GM12878 (cell line): ENCODE data around the gene CLN3. TPM values are rescaled to one million over a fixed set of nuclear protein-coding genes. Genes with fewer than 3 reads are reported as not detected.

ENCODE experiments used
- ATAC-seq: fragments of 200-7000 bp; cut with Tn5 transposase; 3 replicates; pipeline ENCODE4 v1.9.1; 2020; ENCODE audit warnings: mild to moderate bottlenecking, moderate library complexity
- BruUV-seq: library from RNA; stranded (reverse); fragments of 400-500 nt; replicated peaks from 2 replicates; lab custom pipeline; 2021; lab: Mats Ljungman, UMichigan
- CTCF ChIA-PET: fragments of 300-600 bp; sonication (Branson Sonifier 250); formaldehyde crosslinking; extraction: SDS; loops from one replicate; lab custom pipeline; 2021; ENCODE audit warnings: inconsistent platforms; lab: Yijun Ruan, JAX
- POLR2A ChIA-PET: fragments of 350-600 bp; formaldehyde crosslinking; extraction: SDS; loops from one replicate; lab custom pipeline; 2021; ENCODE audit warnings: inconsistent platforms; lab: Charles Lee
- RAD21 ChIA-PET: fragments of 300-600 bp; sonication (Branson Sonifier 250); formaldehyde crosslinking; loops from one replicate; lab custom pipeline; 2023; ENCODE audit warnings: antibody characterized with exemption; ENCODE audit not compliant: unreplicated experiment; lab: Charles Lee
- SMC1A ChIA-PET: fragments of 300-600 bp; sonication (Branson Sonifier 250); formaldehyde crosslinking; loops from one replicate; lab custom pipeline; 2023; ENCODE audit not compliant: unreplicated experiment, uncharacterized antibody; lab: Charles Lee
- DNase-seq: peaks from one replicate; pipeline ENCODE4 v3.0.0-alpha.2; 2011; ENCODE audit warnings: low read depth, low spot score
- FAIRE-seq: peaks from 3 replicates; lab custom pipeline; 2011; peaks lifted over from hg19 to GRCh38; lab: Jason Lieb, UNC
- H2AFZ ChIP-seq: 2 replicates; pipeline ENCODE4 v1.6.0; 2011; ENCODE audit warnings: low read depth, low read length, control low read depth; ENCODE audit not compliant: control insufficient read depth
- H3K27ac ChIP-seq: 2 replicates; pipeline ENCODE4 v1.5.1; 2011; ENCODE audit warnings: control low read depth; ENCODE audit not compliant: control insufficient read depth, insufficient read depth
- H3K27me3 ChIP-seq, 2 experiments: replicated peaks in 1 of 2; 2 replicates each; pipeline versions ENCODE4 v1.6.0 to v1.6.1; 2011; ENCODE audit warnings: low read length in 1 of 2; ENCODE audit not compliant: control insufficient read depth in 2 of 2, insufficient read depth in 2 of 2
- H3K36me3 ChIP-seq, 2 experiments: 2 replicates each; pipeline ENCODE4 v1.5.1; 2011; ENCODE audit warnings: low read length in 1 of 2; ENCODE audit not compliant: control insufficient read depth in 2 of 2, insufficient read depth in 2 of 2
- H3K4me1 ChIP-seq: 2 replicates; pipeline ENCODE4 v1.6.1; 2011; ENCODE audit warnings: mild to moderate bottlenecking, low read length, moderate library complexity, mixed read lengths; ENCODE audit not compliant: control insufficient read depth, insufficient read depth
- H3K4me2 ChIP-seq: 2 replicates; pipeline ENCODE4 v1.6.0; 2011; ENCODE audit warnings: control low read depth; ENCODE audit not compliant: control insufficient read depth, insufficient read depth
- H3K4me3 ChIP-seq: fragments of 200-600 bp; sonication (generic); 2 replicates; pipeline ENCODE4 v1.5.1; 2016
- H3K79me2 ChIP-seq: 2 replicates; pipeline ENCODE4 v1.6.0; 2011; ENCODE audit warnings: low read length; ENCODE audit not compliant: control insufficient read depth, insufficient read depth
- H3K9ac ChIP-seq: 2 replicates; pipeline ENCODE4 v1.8.0; 2011; ENCODE audit warnings: low read length, control low read depth, mixed read lengths; ENCODE audit not compliant: control insufficient read depth, insufficient read depth
- H3K9me3 ChIP-seq: replicated peaks from 3 replicates; pipeline ENCODE4 v1.5.1; 2011; ENCODE audit warnings: mild to moderate bottlenecking, low read length; ENCODE audit not compliant: control insufficient read depth, insufficient read depth
- H4K20me1 ChIP-seq: 2 replicates; pipeline ENCODE4 v1.6.0; 2011; ENCODE audit not compliant: control insufficient read depth, insufficient read depth
- CREB1 ChIP-seq: IDR thresholded peaks from 2 replicates; pipeline ENCODE4 v1.6.1; 2012; ENCODE audit warnings: low read depth, mild to moderate bottlenecking, inconsistent platforms
- EP300 ChIP-seq, 2 experiments: fragments of 150-350 bp in 1 of 2; IDR thresholded peaks; 2 replicates each; pipeline ENCODE4 v1.6.1; 2011 to 2012; ENCODE audit warnings: low read depth in 2 of 2, low read length in 2 of 2, borderline replicate concordance in 1 of 2, improper control_type of control experiment in 1 of 2, inconsistent platforms in 1 of 2; ENCODE audit not compliant: control insufficient read depth in 1 of 2
- RUNX3 ChIP-seq: IDR thresholded peaks from 2 replicates; pipeline ENCODE4 v1.6.1; 2012; ENCODE audit warnings: low read length, inconsistent platforms
- whole genome bisulfite sequencing: methylation state at CpG from one replicate; pipeline ENCODE4 v1.1.6; 2016; ENCODE audit warnings: low lambda C conversion rate; ENCODE audit not compliant: insufficient replicate concordance, insufficient coverage; ENCODE audit errors: missing lambda C conversion rate; 5-methylcytosine and 5-hydroxymethylcytosine counted together
- in situ Hi-C: fragments of 300-500 bp; cut with MboI; formaldehyde crosslinking; loops from 9 replicates; pipeline ENCODE4 v1.14.3; 2018; ENCODE audit warnings: mixed read lengths
- intact Hi-C: fragments of 100-400 bp; cut with micrococcal nuclease; formaldehyde crosslinking; loops from one replicate; pipeline ENCODE4 v1.14.2; 2022; ENCODE audit not compliant: unreplicated experiment
- polyA plus RNA-seq, 11 experiments: library from polyadenylated mRNA; depleted of rRNA in 4 of 11; unstranded in 6 of 11; stranded (reverse) in 5 of 11; fragments of >200 nt; fragmentation: Nextera tagmentation in 4 of 11; fragmentation: Illumina TruSeq in 1 of 11; extraction: Ambion mirVana in 4 of 11; extraction: Trizol in 1 of 11; gene quantifications; 1 replicate in 1 of 11; 2 replicates in 10 of 11; pipeline versions ENCODE4 v1.2.1 to v1.2.3, GENCODE V29; 2011 to 2016; ENCODE audit warnings: inconsistent platforms in 2 of 11, missing spikeins in 2 of 11, low read depth in 1 of 11
- total RNA-seq, 4 experiments: library from RNA; depleted of rRNA in 3 of 4; stranded (reverse); fragments of >200 nt in 3 of 4; fragmentation: Illumina TruSeq in 1 of 4; extraction: Trizol in 1 of 4; gene quantifications; 2 replicates each; pipeline versions ENCODE4 v1.2.1 to v1.2.3, GENCODE V29; 2013 to 2021

The CLN3 gene
- total and polyA plus RNA-seq, 10 of the 15 experiments (the other 5 are each of a cell fraction or from before 2014, with no cell fraction given), result 2.3 to 25.0 (median 16.6) TPM

- TF ChIP-seq CREB1 (peak; percentile 71; the same call in 1 of the 2 replicates), EP300 (IDR thresholded peaks at IDR 0.05; ENCODE audit: borderline replicate concordance in 1 of 2, control insufficient read depth in 1 of 2, low read depth in 2 of 2, low read length in 2 of 2) (peak in 1 of 2 experiments; percentile 52; a peak in 2 of 4 replicates)
Measured at GRCh38 chr16:28491970-28492474, at the start of gene CLN3 (continued).

DNA sequence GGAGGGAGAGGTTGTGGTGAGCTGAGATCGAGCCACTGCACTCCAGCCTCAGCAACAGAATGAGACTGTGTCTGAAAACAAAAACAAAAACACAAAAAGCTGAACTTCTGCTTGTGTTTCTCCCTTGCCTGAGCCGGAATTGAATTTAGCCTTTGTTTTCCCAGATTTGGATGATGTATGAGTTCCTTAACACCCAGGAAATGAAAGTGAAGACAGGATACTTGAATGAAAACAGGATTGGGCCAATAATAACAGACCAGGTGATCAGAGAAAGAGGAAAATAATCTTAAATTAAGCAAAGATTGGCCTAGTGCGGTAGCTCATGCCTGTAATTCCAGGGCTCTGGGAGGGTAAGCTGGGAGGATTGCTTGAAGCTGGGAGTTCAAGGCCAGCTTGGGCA, 48.5 kb upstream of the CLN3 start:
- no peaks in the 10 kb centered on the region for H3K79me2 ChIP-seq
- no peak for TF ChIP-seq RUNX3
- BruUV-seq, result no TSS peak
- no peak overlapping the region for H3K4me3 ChIP-seq
- H2AFZ ChIP-seq, result no peak overlapping the region
- WGBS, result 79% methylated on average over 3 of the region's 3 CpGs
- no peak overlapping the region for H3K9ac ChIP-seq
- in situ Hi-C loops, result no loop called here
- H3K4me1 ChIP-seq, result peaks cover 7% of the 10 kb centered on the region
- H3K4me2 ChIP-seq, result no peak overlapping the region
- intact Hi-C loops, result no loop called here
- no peak for FAIRE-seq
- H3K9me3 ChIP-seq, result no peaks in the 10 kb centered on the region
- CTCF ChIA-PET, result interaction anchor here (1.4 kb wide), 1 partner anchor 9 kb away, joined by 4 read pairs; no protein-coding TSS in a partner anchor
- SMC1A ChIA-PET, result no interaction called here
- no peak for ATAC-seq
- H3K36me3 ChIP-seq, result no peaks in the 10 kb centered on the region
- DNase-seq, result no peak
- POLR2A ChIA-PET, result interaction anchor here (0.8 kb wide), 1 partner anchor 16 kb away, joined by 4 read pairs; no protein-coding TSS in a partner anchor
- H4K20me1 ChIP-seq, result no peaks in the 10 kb centered on the region
- no peak overlapping the region for H3K27ac ChIP-seq
- RAD21 ChIA-PET, result no interaction called here
- H3K27me3 ChIP-seq, result no peaks in the 10 kb centered on the region; a peak in 1 of 4 replicates
